Stimulated activated CD8-positive, alpha-beta memory T cell treated with anti-CD3 and anti-CD28 coated beads, Interleukin-7, amount 100 ng/mL, for 4 hours (primary cell): ENCODE measurements around the gene TREM1.

ENCODE experiments used
- DNase-seq, 2 donors: peaks; one replicate each; pipeline ENCODE4 v3.0.0-alpha.2; 2020; ENCODE audit warnings: low read depth in 2 of 2

TREM1 gene

DNA sequence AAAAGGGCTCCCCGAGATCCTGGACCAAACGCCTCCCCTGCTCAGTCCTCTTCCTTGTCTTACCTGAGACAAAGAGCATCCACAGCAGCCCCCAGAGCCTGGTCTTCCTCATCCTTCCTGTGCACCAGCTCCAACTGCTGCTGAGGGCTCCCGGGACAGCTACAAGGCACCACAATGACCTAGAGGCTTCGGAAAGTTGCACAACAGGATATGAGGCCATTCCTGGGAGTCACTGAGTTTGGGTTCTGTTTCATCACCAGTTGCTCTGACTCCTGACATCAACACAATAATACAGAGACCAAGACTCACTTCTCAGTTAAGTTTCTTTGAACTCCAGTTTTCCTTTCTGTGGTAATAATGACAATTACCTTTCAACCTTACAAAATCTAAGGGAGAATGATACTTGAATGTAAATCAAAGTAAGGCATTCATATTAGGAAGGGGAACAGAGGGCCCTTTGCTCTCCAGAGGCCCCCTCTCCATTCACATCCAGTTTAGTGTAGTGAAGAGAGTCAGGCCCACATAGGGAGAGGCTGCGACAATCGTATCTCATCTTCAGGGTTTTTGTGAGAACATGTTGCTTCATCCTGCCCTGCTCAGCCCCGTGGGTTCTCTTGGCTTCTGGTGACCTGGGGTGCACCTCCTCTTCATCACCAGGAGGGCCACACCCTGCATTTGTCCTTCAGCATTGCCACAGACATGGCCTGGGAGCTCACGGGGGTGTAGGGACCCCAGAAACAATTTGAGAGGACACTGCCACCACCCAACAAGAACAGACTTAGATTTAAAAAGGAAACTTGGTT, at the start of gene TREM1:
Gene TREM1, minus strand, starts transcription at position 139 of the 803 bp plus-strand sequence. Its CDS starts 27 bp downstream, at position 112.
- no peak for DNase-seq

DNA sequence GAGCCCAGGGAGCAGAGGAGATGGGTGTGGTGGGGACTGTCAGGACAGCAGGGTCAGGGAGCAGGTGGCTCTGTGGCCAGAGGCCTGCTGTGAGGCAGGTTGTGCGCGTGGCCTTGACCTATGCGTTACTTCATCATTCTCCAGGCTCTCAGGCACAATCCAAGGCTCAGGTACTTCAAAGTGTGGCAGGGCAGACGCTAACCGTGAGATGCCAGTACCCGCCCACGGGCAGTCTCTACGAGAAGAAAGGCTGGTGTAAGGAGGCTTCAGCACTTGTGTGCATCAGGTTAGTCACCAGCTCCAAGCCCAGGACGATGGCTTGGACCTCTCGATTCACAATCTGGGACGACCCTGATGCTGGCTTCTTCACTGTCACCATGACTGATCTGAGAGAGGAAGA, 49.5 kb upstream of the TREM1 start:
- no peak for DNase-seq

DNA sequence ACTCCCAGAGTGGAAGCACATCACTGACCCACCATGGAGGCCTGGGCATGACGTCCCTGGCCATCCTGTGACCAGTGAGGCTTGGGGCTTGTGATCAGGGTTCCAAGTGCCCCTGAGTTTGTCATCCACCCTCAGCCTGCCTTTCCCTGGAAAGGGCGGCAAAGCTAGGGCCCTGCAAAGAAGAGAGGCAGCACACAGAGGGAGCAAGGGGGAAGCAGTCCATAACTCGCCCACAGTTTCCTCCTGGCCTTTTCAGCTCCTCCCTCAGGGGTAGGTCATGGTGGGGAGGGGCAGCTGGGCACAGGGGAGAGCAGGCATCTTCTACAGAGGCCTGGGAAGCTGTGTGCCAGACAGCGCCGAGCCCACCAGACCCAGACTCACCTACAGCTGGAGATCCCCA, 48.8 kb upstream of the TREM1 start, which contains the start of gene NCR2:
Gene NCR2, plus strand, starts transcription at position 313 of the 400 bp plus-strand sequence. CDS start 269 bp downstream, outside the sequence.
- no peak for DNase-seq

DNA sequence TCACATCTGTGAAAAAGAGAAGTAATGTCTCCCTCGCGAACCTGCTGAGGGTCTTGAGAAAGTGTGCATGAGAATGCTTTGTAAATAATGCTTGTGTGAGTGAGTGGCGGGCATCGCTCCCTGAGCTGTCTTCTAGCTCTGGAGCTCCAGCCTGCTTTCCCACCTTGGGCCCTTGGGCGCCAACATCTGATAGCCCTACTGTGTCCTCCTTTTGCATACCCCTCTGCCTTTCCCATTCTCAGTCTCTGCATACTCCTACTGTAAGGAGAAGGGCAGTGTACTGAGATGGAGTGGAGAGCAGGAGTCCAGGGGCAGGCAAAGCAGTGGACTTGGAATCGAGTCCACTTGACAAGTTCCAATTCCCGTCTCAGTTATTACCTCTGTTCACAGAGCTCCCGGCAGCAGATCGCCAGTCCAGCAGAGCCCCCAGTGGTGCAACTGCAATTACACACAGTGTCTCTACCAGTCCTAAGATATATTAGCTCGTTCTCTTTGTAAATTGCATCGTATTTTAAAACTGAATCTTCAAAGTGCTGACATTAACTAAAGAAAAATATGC, 48.1 kb upstream of the TREM1 start:
- no peak for DNase-seq

GRCh38 chr6:41332842-41333736, 46.6 kb upstream of the TREM1 start:
- no peak for DNase-seq

GRCh38 chr6:41332241-41332640, 45.8 kb upstream of the TREM1 start:
- no peak for DNase-seq

GRCh38 chr6:41331401-41332150, 45.1 kb upstream of the TREM1 start:
- no peak for DNase-seq

DNA sequence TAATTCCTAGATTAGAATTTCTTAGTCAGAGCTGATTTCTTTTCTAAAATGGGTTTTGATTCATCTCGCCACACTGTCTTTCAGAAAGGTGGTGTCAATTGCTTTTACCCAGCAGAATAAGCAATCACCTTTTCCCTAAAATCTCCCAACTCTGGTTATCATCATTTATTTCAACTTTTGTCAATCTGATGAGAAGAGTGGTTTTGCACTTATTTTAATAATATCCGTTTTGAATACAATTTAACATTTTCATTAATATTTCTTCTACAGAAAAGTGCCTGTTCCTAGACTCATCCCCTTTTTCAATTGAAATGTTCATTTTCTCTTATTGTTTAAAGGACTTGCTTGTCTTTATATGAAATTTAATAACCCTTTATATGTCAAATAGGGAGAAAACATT, 40.7 kb upstream of the TREM1 start:
- no peak for DNase-seq

DNA sequence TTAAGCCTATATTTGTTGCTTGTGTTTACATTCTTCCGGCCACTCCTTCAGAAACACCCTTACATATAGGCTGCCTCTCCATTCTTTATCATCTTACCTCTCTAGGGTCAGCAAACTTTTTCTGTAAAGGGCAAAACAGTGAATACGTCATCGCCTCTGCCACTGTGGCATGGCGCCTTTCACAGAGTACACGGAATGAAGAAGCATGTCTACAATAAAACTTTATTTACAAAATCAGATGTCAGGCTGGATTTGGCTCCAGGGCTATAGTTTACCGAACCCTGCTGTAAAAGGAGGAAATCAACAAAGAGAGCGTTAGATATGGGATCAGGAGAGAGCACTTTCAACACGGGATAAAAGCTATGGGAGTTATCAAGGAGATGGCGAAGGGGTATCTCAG, 39.6 kb upstream of the TREM1 start:
- DNase-seq = no peak

DNA sequence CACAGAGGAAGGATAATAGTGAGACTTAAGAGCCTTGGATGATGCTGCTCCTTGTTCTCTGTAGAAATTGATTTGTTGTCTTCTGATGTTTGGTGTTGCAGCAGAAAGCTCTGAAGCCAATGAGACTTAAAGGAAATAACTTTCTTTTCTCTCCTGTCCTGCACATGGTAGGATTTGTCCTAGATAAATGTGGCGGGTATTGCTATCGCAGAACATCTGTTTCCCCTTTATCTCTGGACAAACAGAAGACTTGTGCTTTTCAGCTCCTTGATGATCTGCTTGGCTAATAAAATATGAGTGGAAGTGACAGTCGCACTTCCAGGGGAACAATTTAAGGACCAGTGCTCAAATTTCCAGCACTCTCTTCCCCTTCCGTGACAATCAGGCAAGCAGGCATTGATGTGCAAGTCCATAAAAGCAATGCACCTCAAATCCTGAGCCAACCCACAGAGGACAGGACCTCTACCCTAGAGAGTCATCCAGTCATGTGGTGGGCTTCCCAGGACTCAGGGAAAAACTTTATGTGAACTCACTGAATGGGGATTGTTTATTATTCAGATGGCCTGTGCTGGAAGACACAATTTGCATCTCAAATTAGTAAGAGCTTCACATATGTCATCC, 39.1 kb upstream of the TREM1 start:
- DNase-seq = no peak

DNA sequence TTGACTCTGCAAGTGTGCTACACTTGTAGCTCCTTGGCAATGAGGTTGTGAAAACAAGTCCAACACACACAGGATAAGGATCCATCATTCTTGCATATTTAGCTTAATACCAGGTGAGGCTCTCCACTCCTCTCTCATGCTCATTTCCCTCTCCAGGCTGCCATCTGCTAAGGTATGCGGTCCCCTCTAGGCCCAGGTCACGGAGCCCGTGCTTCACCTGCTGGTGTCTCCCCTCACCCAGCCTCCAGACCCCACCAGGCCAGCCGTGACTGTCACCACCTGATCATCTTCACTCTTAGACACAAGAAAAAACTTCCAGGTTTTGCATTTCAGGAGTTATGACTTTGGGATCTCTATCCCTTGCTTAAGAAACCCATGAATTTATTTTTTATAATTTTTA, 34.7 kb upstream of the TREM1 start:
- no peak for DNase-seq

GRCh38 chr6:41318654-41319565, 32.4 kb upstream of the TREM1 start:
- DNase-seq = peak; percentile 61 to 75

- no peak for DNase-seq
Observed at GRCh38 chr6:41318261-41318653, 31.8 kb upstream of the TREM1 start.

- no peak for DNase-seq
Observed at GRCh38 chr6:41315943-41316620, 29.6 kb upstream of the TREM1 start.

DNA sequence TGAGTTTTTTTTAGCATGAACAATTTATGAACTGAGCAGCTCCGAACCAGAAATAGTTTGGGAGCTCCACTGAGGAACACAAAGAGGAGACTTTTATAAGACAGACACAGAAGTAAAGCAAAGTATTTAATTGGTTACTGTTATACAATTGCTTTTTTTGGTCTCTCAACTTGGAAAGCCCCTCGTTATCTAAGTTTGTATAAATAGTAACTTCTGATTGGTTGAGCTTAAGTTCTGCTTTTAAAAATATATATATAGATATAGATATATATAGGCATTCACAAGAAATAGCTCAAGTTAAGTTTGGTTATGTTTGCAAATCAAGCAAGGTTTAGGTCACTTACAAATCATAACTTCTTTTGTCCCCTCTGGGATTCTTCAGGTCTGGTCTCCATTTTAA, 28.7 kb upstream of the TREM1 start:
- DNase-seq = no peak

DNA sequence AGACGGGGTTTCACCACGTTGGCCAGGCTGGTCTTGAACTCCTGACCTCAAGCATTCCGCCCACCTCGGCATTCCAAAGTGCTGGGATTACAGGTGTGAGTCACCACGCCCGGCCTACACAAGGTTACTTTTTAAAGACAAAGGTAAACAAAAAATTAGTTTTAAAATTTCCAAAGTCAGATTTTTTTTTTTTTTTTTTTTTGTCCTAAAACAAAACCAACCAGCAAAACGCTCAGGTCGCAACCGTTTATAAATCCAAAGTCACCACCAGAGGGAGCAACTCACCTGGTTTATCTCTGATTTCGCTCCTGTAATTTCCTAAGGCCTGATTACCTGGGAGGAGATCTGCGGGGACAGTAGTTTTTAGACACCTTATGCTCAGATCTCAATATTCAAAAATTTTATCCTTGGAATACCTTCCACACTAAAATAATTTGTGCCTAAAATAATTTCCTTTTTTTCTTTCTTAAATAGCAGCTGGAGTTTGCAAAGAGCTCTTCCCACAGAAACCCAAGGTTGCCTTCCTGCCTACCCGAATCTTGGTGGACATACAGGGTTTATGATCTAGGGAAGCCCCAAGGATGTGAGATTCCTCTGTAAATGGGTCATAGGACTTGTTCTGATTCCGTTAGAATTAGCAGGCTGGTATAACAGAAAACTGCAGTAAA, 19.8 kb upstream of the TREM1 start:
- no peak for DNase-seq

- no peak for DNase-seq
Observed at GRCh38 chr6:41302638-41303037, 16.2 kb upstream of the TREM1 start.

- no peak for DNase-seq
Observed at GRCh38 chr6:41298785-41299502, 12.5 kb upstream of the TREM1 start.
